GM11168 (cell line): ENCODE measurements around the gene IL17A.

Source experiments
- in situ Hi-C: fragments of 300-500 bp; cut with MboI; formaldehyde crosslinking; loops from one replicate; pipeline ENCODE4 v1.12.0; 2022; ENCODE audit warnings: low sequenced_read_pairs; ENCODE audit not compliant: unreplicated experiment

Gene IL17A

GRCh38 chr6:52209770-52210169 lies 23.6 kb downstream of the IL17A start:
- in situ Hi-C loops, result loop anchor here (5.0 kb wide), 1 partner anchor 37 kb away; no protein-coding TSS in a partner anchor

GRCh38 chr6:52210227-52210626 lies 24.1 kb downstream of the IL17A start:
- in situ Hi-C loops, result loop anchor here (5.0 kb wide), 1 partner anchor 38 kb away; no protein-coding TSS in a partner anchor

- in situ Hi-C loops, result loop anchor here (5.0 kb wide), 1 partner anchor 41 kb away; no protein-coding TSS in a partner anchor
Observed at GRCh38 chr6:52213127-52213526, 27.0 kb downstream of the IL17A start.

GRCh38 chr6:52215787-52216186 lies 29.6 kb downstream of the IL17A start:
- in situ Hi-C loops, result no loop called here

- in situ Hi-C loops, result no loop called here
Observed at GRCh38 chr6:52216932-52217575, 30.9 kb downstream of the IL17A start.

- in situ Hi-C loops, result no loop called here
Observed at GRCh38 chr6:52217761-52218160, 31.6 kb downstream of the IL17A start.

GRCh38 chr6:52221302-52221701 lies 35.1 kb downstream of the IL17A start:
- in situ Hi-C loops, result no loop called here

- in situ Hi-C loops, result no loop called here
Observed at GRCh38 chr6:52227495-52227894, 41.3 kb downstream of the IL17A start.

GRCh38 chr6:52230685-52231084 lies 44.5 kb downstream of the IL17A start:
- in situ Hi-C loops, result no loop called here

- in situ Hi-C loops, result no loop called here
Observed at GRCh38 chr6:52231406-52232127, 45.4 kb downstream of the IL17A start.

- in situ Hi-C loops, result no loop called here
Observed at GRCh38 chr6:52233005-52233404, 46.8 kb downstream of the IL17A start.

GRCh38 chr6:52233975-52234823 lies 48.0 kb downstream of the IL17A start:
- in situ Hi-C loops, result no loop called here
